Caco-2 (cell line): ENCODE results near the gene COL4A3. TPM values are rescaled to one million over a fixed set of nuclear protein-coding genes. Genes with fewer than 3 reads are reported as not detected.
A peak's percentile ranks its signal among the peaks of the same experiment; 100 is the strongest.

Experiments used
- BruUV-seq: library from RNA; stranded (reverse); fragments of 400-500 nt; replicated peaks from 2 replicates; lab custom pipeline; 2021; lab: Mats Ljungman, UMichigan
- CTCF ChIA-PET: fragments of 300-600 bp; sonication (Branson Sonifier 250); formaldehyde crosslinking; loops from one replicate; lab custom pipeline; 2022; ENCODE audit warnings: antibody characterized with exemption; lab: Charles Lee
- POLR2A ChIA-PET: fragments of 300-600 bp; sonication (Branson Sonifier 250); formaldehyde crosslinking; loops from one replicate; lab custom pipeline; 2022; ENCODE audit warnings: antibody characterized with exemption; lab: Charles Lee
- DNase-seq, 2 experiments: peaks; one replicate each; pipeline versions ENCODE4 v3.0.0 to v3.0.0-alpha.2; 2020 to 2022
- H3K27me3 ChIP-seq: replicated peaks from 2 replicates; pipeline ENCODE4 v1.6.0; 2011; ENCODE audit warnings: low read length; ENCODE audit not compliant: control insufficient read depth, insufficient read depth
- H3K36me3 ChIP-seq: 2 replicates; pipeline ENCODE4 v1.5.1; 2011; ENCODE audit warnings: low read length; ENCODE audit not compliant: control insufficient read depth, insufficient read depth
- H3K4me1 ChIP-seq: fragments of 250-450 bp; sonication (Bioruptor Pico); 2 replicates; pipeline ENCODE4 v1.5.1; 2020; ENCODE audit warnings: mild to moderate bottlenecking
- H3K4me3 ChIP-seq: 2 replicates; pipeline ENCODE4 v1.5.1; 2011; ENCODE audit warnings: low read depth, mild to moderate bottlenecking, control low read depth, low read length
- H3K9me3 ChIP-seq: fragments of 250-450 bp; sonication (Bioruptor Pico); 2 replicates; pipeline ENCODE4 v1.5.1; 2020; ENCODE audit warnings: mild to moderate bottlenecking, moderate library complexity
- H3K27ac Mint-ChIP-seq: one replicate; pipeline ENCODE4 v1.8.0; 2022; ENCODE audit warnings: mixed read lengths; ENCODE audit not compliant: unreplicated experiment
- H3K27me3 Mint-ChIP-seq: one replicate; pipeline ENCODE4 v1.8.0; 2022; ENCODE audit warnings: mixed read lengths; ENCODE audit not compliant: insufficient read depth, unreplicated experiment
- H3K36me3 Mint-ChIP-seq: one replicate; pipeline ENCODE4 v1.8.0; 2022; ENCODE audit warnings: mild to moderate bottlenecking, mixed read lengths; ENCODE audit not compliant: insufficient read depth, unreplicated experiment
- H3K4me1 Mint-ChIP-seq: one replicate; pipeline ENCODE4 v1.8.0; 2022; ENCODE audit warnings: low read depth, mixed read lengths; ENCODE audit not compliant: unreplicated experiment
- H3K4me3 Mint-ChIP-seq: one replicate; pipeline ENCODE4 v1.8.0; 2022; ENCODE audit warnings: mild to moderate bottlenecking, moderate library complexity, mixed read lengths; ENCODE audit not compliant: unreplicated experiment
- H3K9me3 Mint-ChIP-seq: one replicate; pipeline ENCODE4 v1.8.0; 2022; ENCODE audit warnings: mixed read lengths; ENCODE audit not compliant: unreplicated experiment
- CTCF ChIP-seq, 2 experiments: fragments of 200-600 bp in 1 of 2; IDR thresholded peaks; 1 replicate in 1 of 2; 2 replicates in 1 of 2; pipeline versions ENCODE4 v1.5.1 to v1.8.0; 2011 to 2022; ENCODE audit warnings: antibody characterized with exemption in 1 of 2, control low read depth in 1 of 2, inconsistent platforms in 1 of 2, low read depth in 1 of 2, low read length in 1 of 2, mild to moderate bottlenecking in 1 of 2, moderate library complexity in 1 of 2; ENCODE audit not compliant: insufficient read depth in 1 of 2, severe bottlenecking in 1 of 2, unreplicated experiment in 1 of 2
- intact Hi-C: fragments of 100-400 bp; cut with micrococcal nuclease; formaldehyde crosslinking; loops from one replicate; pipeline ENCODE4 v1.10.0; 2022; ENCODE audit not compliant: unreplicated experiment
- total RNA-seq: library from RNA; stranded (reverse); gene quantifications from 2 replicates; pipeline ENCODE4 v1.2.3, GENCODE V29; 2022

COL4A3 gene
- total RNA-seq, 1 experiment from 2014 or later = 4.2 TPM

DNA sequence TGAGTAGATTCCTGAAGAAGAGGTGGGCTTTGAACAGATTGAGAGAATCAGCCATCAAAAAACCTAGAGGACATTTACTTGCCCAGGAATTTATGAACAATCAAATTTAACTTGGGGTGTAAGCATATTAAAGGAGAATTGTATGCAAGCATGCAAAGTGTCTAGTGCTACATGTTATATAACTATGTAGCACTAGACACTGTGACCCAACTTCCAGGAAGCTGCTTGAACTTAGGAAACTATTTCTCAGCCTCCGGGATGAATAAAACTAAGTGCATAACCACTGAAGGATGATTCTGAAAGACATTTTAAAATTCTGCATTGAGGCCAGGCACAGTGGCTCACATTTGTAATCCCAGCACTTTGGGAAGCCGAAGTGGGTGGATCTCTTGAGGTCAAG is 173.0 kb downstream of the COL4A3 start:
- Mint-ChIP-seq H3K4me1 (no peaks in the 10 kb centered on the region), H3K36me3 (peaks cover 59% of the 10 kb centered on the region), H3K27ac (no peak overlapping the region), H3K27me3 (no peaks in the 10 kb centered on the region), H3K9me3 (no peaks in the 10 kb centered on the region), H3K4me3 (no peak overlapping the region)
- peaks cover 1% of the 10 kb centered on the region; the same call in 1 of the 2 replicates for H3K36me3 ChIP-seq
- no peaks in the 10 kb centered on the region for H3K9me3 ChIP-seq
- no peaks in the 10 kb centered on the region for H3K27me3 ChIP-seq
- no TSS peak for BruUV-seq
- no peak for TF ChIP-seq CTCF (IDR thresholded peaks at IDR 0.05; ENCODE audit: insufficient read depth in 1 of 2, low read depth in 1 of 2, low read length in 1 of 2, severe bottlenecking in 1 of 2, unreplicated experiment in 1 of 2)
- intact Hi-C loops = no loop called here
- no peak for DNase-seq
- H3K4me3 ChIP-seq = no peak overlapping the region
- POLR2A ChIA-PET = interaction anchor here (0.5 to 1.0 kb wide), 2 partner anchors 11 to 73 kb away, joined by 3 to 4 read pairs; no protein-coding TSS in a partner anchor
- peaks cover 4% of the 10 kb centered on the region for H3K4me1 ChIP-seq
- CTCF ChIA-PET = interaction anchor here (0.6 kb wide), 1 partner anchor 12 kb away, joined by 3 read pairs; no protein-coding TSS in a partner anchor

- POLR2A ChIA-PET = interaction anchor here (0.6 to 0.7 kb wide), 2 partner anchors 11 to 702 kb away, joined by 5 to 13 read pairs; no protein-coding TSS in a partner anchor
- H3K36me3 ChIP-seq = peaks cover 1% of the 10 kb centered on the region; the same call in 1 of the 2 replicates
Measured at GRCh38 chr2:227339098-227339599, 174.7 kb downstream of the COL4A3 start.

GRCh38 chr2:227340106-227340505 is 175.7 kb downstream of the COL4A3 start:
- CTCF ChIA-PET = interaction anchor here (0.5 to 1.4 kb wide), 2 partner anchors 70 to 426 kb away, joined by 3 to 6 read pairs; no protein-coding TSS in a partner anchor
- peaks cover 4% of the 10 kb centered on the region for H3K4me1 ChIP-seq
- no TSS peak for BruUV-seq
- H3K4me3 ChIP-seq = no peak overlapping the region
- no peaks in the 10 kb centered on the region for H3K9me3 ChIP-seq
- Mint-ChIP-seq H3K27me3 (no peaks in the 10 kb centered on the region), H3K4me1 (no peaks in the 10 kb centered on the region), H3K36me3 (peaks cover 44% of the 10 kb centered on the region), H3K9me3 (no peaks in the 10 kb centered on the region), H3K4me3 (no peak overlapping the region), H3K27ac (no peak overlapping the region)
- H3K27me3 ChIP-seq = no peaks in the 10 kb centered on the region
- no peak for DNase-seq
- intact Hi-C loops = no loop called here
- no peak for TF ChIP-seq CTCF (IDR thresholded peaks at IDR 0.05; ENCODE audit: insufficient read depth in 1 of 2, low read depth in 1 of 2, low read length in 1 of 2, severe bottlenecking in 1 of 2, unreplicated experiment in 1 of 2)
- POLR2A ChIA-PET = interaction anchor here (0.6 kb wide), 1 partner anchor 12 kb away, joined by 3 read pairs; no protein-coding TSS in a partner anchor
- H3K36me3 ChIP-seq = peaks cover 1% of the 10 kb centered on the region; the same call in 1 of the 2 replicates

More at GRCh38 chr2:227339098-227339599, 174.7 kb downstream of the COL4A3 start:
- Mint-ChIP-seq H3K9me3 (no peaks in the 10 kb centered on the region), H3K4me3 (no peak overlapping the region), H3K36me3 (peaks cover 53% of the 10 kb centered on the region), H3K27ac (no peak overlapping the region), H3K4me1 (no peaks in the 10 kb centered on the region), H3K27me3 (no peaks in the 10 kb centered on the region)
- Histone ChIP-seq H3K9me3 (no peaks in the 10 kb centered on the region), H3K4me3 (no peak overlapping the region), H3K4me1 (peaks cover 4% of the 10 kb centered on the region), H3K27me3 (no peaks in the 10 kb centered on the region)
- CTCF ChIA-PET = interaction anchor here (1.4 kb wide), 1 partner anchor 427 kb away, joined by 6 read pairs; no protein-coding TSS in a partner anchor
- no TSS peak for BruUV-seq
- intact Hi-C loops = no loop called here
- no peak for TF ChIP-seq CTCF (IDR thresholded peaks at IDR 0.05; ENCODE audit: insufficient read depth in 1 of 2, low read depth in 1 of 2, low read length in 1 of 2, severe bottlenecking in 1 of 2, unreplicated experiment in 1 of 2)
- DNase-seq = peak in 1 of 2 experiments; percentile 12
